DOHH2 (cell line): ENCODE results near the gene TDO2.

Source experiments
- H3F3A ChIP-seq: fragments of 200-600 bp; sonication (generic), shearing (Covaris generic); 2 replicates; pipeline ENCODE4 v1.6.0; 2016; ENCODE audit warnings: antibody characterized with exemption, mild to moderate bottlenecking; ENCODE audit not compliant: control insufficient read depth, insufficient read depth
- H3K27ac ChIP-seq: fragments of 200-600 bp; sonication (generic); 2 replicates; pipeline ENCODE4 v1.5.1; 2014; ENCODE audit warnings: low read depth, mild to moderate bottlenecking, low read length, moderate library complexity
- H3K27me3 ChIP-seq: fragments of 200-600 bp; sonication (generic); 2 replicates; pipeline ENCODE4 v1.6.1; 2014; ENCODE audit warnings: mild to moderate bottlenecking, low read length, mixed read lengths; ENCODE audit not compliant: control insufficient read depth
- H3K36me3 ChIP-seq: fragments of 200-600 bp; sonication (generic); 2 replicates; pipeline ENCODE4 v1.6.1; 2014; ENCODE audit warnings: mild to moderate bottlenecking, low read length, moderate library complexity, mixed read lengths; ENCODE audit not compliant: control insufficient read depth
- H3K4me1 ChIP-seq: fragments of 200-600 bp; sonication (generic); 2 replicates; pipeline ENCODE4 v1.6.1; 2014; ENCODE audit warnings: mild to moderate bottlenecking, low read length, mixed read lengths; ENCODE audit not compliant: control insufficient read depth
- H3K4me2 ChIP-seq: fragments of 200-600 bp; sonication (generic); 2 replicates; pipeline ENCODE4 v1.6.0; 2014; ENCODE audit warnings: mild to moderate bottlenecking, low read length, moderate library complexity
- H3K4me3 ChIP-seq: fragments of 200-600 bp; sonication (generic); 2 replicates; pipeline ENCODE4 v1.5.1; 2014; ENCODE audit warnings: mild to moderate bottlenecking, low read length, mixed read lengths
- H3K79me2 ChIP-seq: fragments of 200-600 bp; sonication (generic); 2 replicates; pipeline ENCODE4 v1.6.1; 2014; ENCODE audit warnings: mild to moderate bottlenecking, low read length, mixed read lengths; ENCODE audit not compliant: control insufficient read depth
- H3K9me2 ChIP-seq: fragments of 200-600 bp; sonication (generic); replicated peaks from 2 replicates; pipeline ENCODE4 v1.6.1; 2014; ENCODE audit warnings: mild to moderate bottlenecking, low read length, mixed read lengths; ENCODE audit not compliant: control insufficient read depth
- H3K9me3 ChIP-seq: fragments of 200-600 bp; sonication (generic); 2 replicates; pipeline ENCODE4 v1.6.1; 2014; ENCODE audit warnings: antibody characterized with exemption, low read length, mixed read lengths; ENCODE audit not compliant: control insufficient read depth, insufficient read depth
- H4K20me1 ChIP-seq: fragments of 200-600 bp; sonication (generic); 2 replicates; pipeline ENCODE4 v1.6.0; 2014; ENCODE audit warnings: low read depth, mild to moderate bottlenecking, antibody characterized with exemption, low read length, moderate library complexity; ENCODE audit not compliant: control insufficient read depth, insufficient read depth
- EZH2phosphoT487 ChIP-seq: fragments of 200-600 bp; sonication (generic); IDR thresholded peaks from 2 replicates; pipeline ENCODE4 v1.6.1; 2017; ENCODE audit warnings: borderline replicate concordance, mild to moderate bottlenecking, antibody characterized with exemption, low read length, moderate library complexity, mixed read lengths
- TF ChIP-seq, protein P1 (sequence below): fragments of 200-600 bp; sonication (generic); IDR thresholded peaks from one replicate; pipeline ENCODE4 v1.5.1; 2014; ENCODE audit warnings: antibody characterized with exemption, mild to moderate bottlenecking, low read depth, low read length; ENCODE audit not compliant: poor library complexity, severe bottlenecking

TDO2 gene

DNA sequence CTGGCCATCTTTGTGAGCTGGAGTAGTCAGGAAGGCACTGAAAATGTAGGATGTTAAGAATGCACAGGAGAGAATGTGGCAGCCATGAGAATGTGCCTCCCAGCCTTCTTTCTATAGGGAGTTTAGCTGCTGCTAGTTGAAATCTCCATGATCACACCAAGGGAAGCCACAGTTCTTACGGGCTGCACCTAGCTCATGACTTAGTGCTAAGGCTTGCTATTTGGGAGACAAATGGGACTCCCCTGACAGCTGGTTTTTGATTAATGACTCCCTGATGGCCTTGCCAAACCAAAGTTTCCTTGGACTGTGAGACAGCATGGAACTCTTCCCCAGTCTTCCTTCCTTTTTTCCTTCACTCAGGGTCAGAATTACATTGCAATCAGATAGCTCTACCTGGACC lies 41.0 kb downstream of the TDO2 start:
- Histone ChIP-seq H3K79me2 (no peaks in the 10 kb centered on the region), H3K27me3 (no peaks in the 10 kb centered on the region), H3K9me2 (no peaks in the 10 kb centered on the region), H3K4me1 (no peaks in the 10 kb centered on the region), H3F3A (no peaks in the 10 kb centered on the region), H4K20me1 (no peaks in the 10 kb centered on the region), H3K36me3 (no peaks in the 10 kb centered on the region), H3K4me2 (no peak overlapping the region), H3K9me3 (no peaks in the 10 kb centered on the region), H3K27ac (no peak overlapping the region), H3K4me3 (no peak overlapping the region)
- TF ChIP-seq, protein P1, sequence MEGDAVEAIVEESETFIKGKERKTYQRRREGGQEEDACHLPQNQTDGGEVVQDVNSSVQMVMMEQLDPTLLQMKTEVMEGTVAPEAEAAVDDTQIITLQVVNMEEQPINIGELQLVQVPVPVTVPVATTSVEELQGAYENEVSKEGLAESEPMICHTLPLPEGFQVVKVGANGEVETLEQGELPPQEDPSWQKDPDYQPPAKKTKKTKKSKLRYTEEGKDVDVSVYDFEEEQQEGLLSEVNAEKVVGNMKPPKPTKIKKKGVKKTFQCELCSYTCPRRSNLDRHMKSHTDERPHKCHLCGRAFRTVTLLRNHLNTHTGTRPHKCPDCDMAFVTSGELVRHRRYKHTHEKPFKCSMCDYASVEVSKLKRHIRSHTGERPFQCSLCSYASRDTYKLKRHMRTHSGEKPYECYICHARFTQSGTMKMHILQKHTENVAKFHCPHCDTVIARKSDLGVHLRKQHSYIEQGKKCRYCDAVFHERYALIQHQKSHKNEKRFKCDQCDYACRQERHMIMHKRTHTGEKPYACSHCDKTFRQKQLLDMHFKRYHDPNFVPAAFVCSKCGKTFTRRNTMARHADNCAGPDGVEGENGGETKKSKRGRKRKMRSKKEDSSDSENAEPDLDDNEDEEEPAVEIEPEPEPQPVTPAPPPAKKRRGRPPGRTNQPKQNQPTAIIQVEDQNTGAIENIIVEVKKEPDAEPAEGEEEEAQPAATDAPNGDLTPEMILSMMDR, result no peak
- no peak for TF ChIP-seq EZH2phosphoT487

DNA sequence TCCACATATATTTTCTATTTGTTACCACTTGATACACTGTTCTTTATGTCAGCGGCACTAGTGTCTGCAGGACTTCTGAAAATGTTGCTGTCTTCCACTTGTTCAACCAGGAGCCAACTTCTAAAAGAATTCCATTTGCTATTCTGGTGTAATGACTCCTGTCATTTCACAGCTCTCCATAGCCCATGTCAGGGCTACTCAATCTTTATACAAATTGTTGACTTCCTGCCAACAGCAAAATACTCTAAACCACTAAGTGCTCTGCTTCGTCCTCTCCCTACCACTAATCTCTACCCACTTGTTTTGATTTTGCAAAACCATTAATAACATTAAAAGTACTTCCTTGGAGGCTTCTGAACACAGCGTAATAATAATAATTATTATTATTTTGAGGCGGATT lies 43.0 kb downstream of the TDO2 start:
- Histone ChIP-seq H3K36me3 (no peaks in the 10 kb centered on the region), H3K4me1 (no peaks in the 10 kb centered on the region), H3K9me2 (no peaks in the 10 kb centered on the region), H3K27ac (no peak overlapping the region), H3K27me3 (no peaks in the 10 kb centered on the region), H3K9me3 (no peaks in the 10 kb centered on the region), H3K4me3 (no peak overlapping the region), H4K20me1 (no peaks in the 10 kb centered on the region), H3K4me2 (no peak overlapping the region), H3K79me2 (no peaks in the 10 kb centered on the region), H3F3A (no peaks in the 10 kb centered on the region)
- TF ChIP-seq, protein P1, result no peak

DNA sequence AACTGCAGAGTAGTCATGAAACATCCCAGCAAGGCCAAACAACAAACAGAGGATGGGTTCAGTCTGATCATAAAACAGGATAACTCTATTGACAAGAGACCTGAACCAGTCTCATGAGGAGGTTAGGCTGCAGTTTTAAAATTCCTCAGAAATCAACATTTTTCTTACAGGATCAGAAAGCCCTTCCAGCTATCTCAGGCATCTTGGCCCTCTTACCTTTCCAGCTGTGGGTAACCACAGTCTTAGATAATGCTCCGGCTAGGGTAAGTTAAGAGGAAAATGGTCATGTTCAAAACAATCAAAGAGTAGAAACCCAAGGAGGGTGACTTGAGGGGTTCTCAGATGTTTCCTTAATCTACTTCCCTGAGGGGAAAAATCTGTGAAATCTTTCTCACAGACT lies 45.0 kb downstream of the TDO2 start:
- H3K27ac ChIP-seq, result no peak overlapping the region

More for the DNA sequence above, 45.0 kb downstream of the TDO2 start:
- no peak for TF ChIP-seq EZH2phosphoT487
- TF ChIP-seq, protein P1, result no peak
- H3K79me2 ChIP-seq, result no peaks in the 10 kb centered on the region
- no peak overlapping the region for H3K4me3 ChIP-seq
- no peaks in the 10 kb centered on the region for H3K36me3 ChIP-seq
- H3K9me3 ChIP-seq, result no peaks in the 10 kb centered on the region
- no peaks in the 10 kb centered on the region for H3K9me2 ChIP-seq
- H3K4me1 ChIP-seq, result no peaks in the 10 kb centered on the region; the same call in 1 of the 2 replicates
- no peaks in the 10 kb centered on the region for H3K27me3 ChIP-seq
- H3F3A ChIP-seq, result peaks cover 3% of the 10 kb centered on the region; the same call in 1 of the 2 replicates
- H3K4me2 ChIP-seq, result no peak overlapping the region
- no peaks in the 10 kb centered on the region for H4K20me1 ChIP-seq
